ENCODE measurements around the gene EDN3.

- TF ChIP-seq POLR2A (IDR thresholded peaks at IDR 0.05; ENCODE audit: low read depth, low read length) (no peak), POLR2AphosphoS5 (IDR thresholded peaks at IDR 0.05; ENCODE audit: low read depth, low read length) (no peak), TAF1 (IDR thresholded peaks at IDR 0.05; ENCODE audit: low read depth, low read length) (no peak), POU2F2 (IDR thresholded peaks at IDR 0.05; ENCODE audit: low read depth, low read length) (no peak)
Measured at GRCh38 chr20:59350330-59351156, 50.1 kb downstream of the EDN3 start.

Data from GM12891 (cell line).